OCI-LY3 (cell line): ENCODE measurements around the gene BTF3.
A peak's percentile ranks its signal among the peaks of the same experiment; 100 is the strongest.

ENCODE experiments used
- H2AFZ ChIP-seq: fragments of 200-600, 300-600 bp; shearing (Covaris generic); 2 replicates; pipeline ENCODE4 v1.6.0; 2014; ENCODE audit warnings: antibody characterized with exemption, low read depth, low read length
- H3K27ac ChIP-seq: fragments of 200-600, 300-600 bp; sonication (generic); 2 replicates; pipeline ENCODE4 v1.5.1; 2014; ENCODE audit warnings: mild to moderate bottlenecking, low read length, moderate library complexity, mixed read lengths
- H3K27me3 ChIP-seq: fragments of 200-600, 300-600 bp; sonication (generic); 2 replicates; pipeline ENCODE4 v1.6.1; 2014; ENCODE audit warnings: low read depth, low read length, mixed read lengths
- H3K36me3 ChIP-seq: fragments of 200-600, 300-600 bp; sonication (generic); replicated peaks from 2 replicates; pipeline ENCODE3; 2014; ENCODE audit warnings: low read depth, low read length, mixed read lengths
- H3K4me1 ChIP-seq: fragments of 300-600, 200-600 bp; sonication (generic); 2 replicates; pipeline ENCODE4 v1.6.1; 2014; ENCODE audit warnings: low read length, mixed read lengths
- H3K4me2 ChIP-seq: fragments of 200-600, 300-600 bp; sonication (generic); 2 replicates; pipeline ENCODE4 v1.6.1; 2014; ENCODE audit warnings: low read length, mixed read lengths
- H3K4me3 ChIP-seq: fragments of 300-600, 200-600 bp; sonication (generic); 2 replicates; pipeline ENCODE4 v1.5.1; 2014; ENCODE audit warnings: antibody characterized with exemption, mild to moderate bottlenecking, low read length, moderate library complexity
- H3K79me2 ChIP-seq: fragments of 300-600, 200-600 bp; shearing (Covaris generic); 2 replicates; pipeline ENCODE4 v1.6.1; 2014; ENCODE audit warnings: mild to moderate bottlenecking, low read length, mixed read lengths
- H3K9ac ChIP-seq: fragments of 300-600, 200-600 bp; shearing (Covaris generic); 2 replicates; pipeline ENCODE4 v1.6.0; 2014; ENCODE audit warnings: mild to moderate bottlenecking, low read length, moderate library complexity
- H3K9me3 ChIP-seq: fragments of 200-600, 300-600 bp; shearing (Covaris generic); 2 replicates; pipeline ENCODE4 v1.6.1; 2014; ENCODE audit warnings: low read length, mixed read lengths; ENCODE audit not compliant: insufficient read depth
- H4K20me1 ChIP-seq: fragments of 200-600, 300-600 bp; sonication (generic); 2 replicates; pipeline ENCODE4 v1.6.1; 2016; ENCODE audit warnings: low read length, mixed read lengths; ENCODE audit not compliant: insufficient read depth
- EZH2phosphoT487 ChIP-seq: fragments of 200-600 bp; shearing (Covaris generic); IDR thresholded peaks from 2 replicates; pipeline ENCODE4 v1.6.1; 2018; ENCODE audit warnings: antibody characterized with exemption, mixed run types, low read depth
- TF ChIP-seq, protein P1 (sequence below): fragments of 200-600, 300-600 bp; sonication (generic); IDR thresholded peaks from 2 replicates; pipeline ENCODE4 v1.5.1; 2014; ENCODE audit warnings: antibody characterized with exemption, low read length, low read depth

The BTF3 gene

DNA sequence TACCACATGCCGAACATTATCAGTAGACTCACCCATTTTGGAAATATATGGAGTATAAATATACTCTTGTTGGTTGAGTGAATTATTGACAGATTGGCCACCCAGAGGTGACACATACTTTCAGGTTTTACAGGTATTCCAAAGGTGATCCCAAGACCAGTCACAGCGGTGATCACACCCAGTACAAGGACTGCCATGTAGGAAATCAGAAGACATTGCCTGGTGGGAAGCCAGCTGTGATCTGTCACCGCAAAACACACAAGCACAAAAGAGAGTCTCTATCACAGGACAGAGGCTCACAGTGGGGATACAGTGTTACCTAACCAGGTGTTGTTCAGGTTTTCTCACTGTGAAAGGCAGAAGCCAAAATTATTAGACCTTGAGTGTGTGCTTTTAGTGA is 15.8 kb downstream of the BTF3 start:
- H3K27ac ChIP-seq: no peak overlapping the region
- H2AFZ ChIP-seq: no peak overlapping the region
- H3K4me2 ChIP-seq: no peak overlapping the region
- H3K27me3 ChIP-seq: no peaks in the 10 kb centered on the region
- no peaks in the 10 kb centered on the region for H3K9me3 ChIP-seq
- H3K4me1 ChIP-seq: no peaks in the 10 kb centered on the region
- no peaks in the 10 kb centered on the region for H3K79me2 ChIP-seq
- no peaks in the 10 kb centered on the region for H3K36me3 ChIP-seq
- no peak overlapping the region for H3K4me3 ChIP-seq
- no peak for TF ChIP-seq EZH2phosphoT487
- TF ChIP-seq, protein P1, sequence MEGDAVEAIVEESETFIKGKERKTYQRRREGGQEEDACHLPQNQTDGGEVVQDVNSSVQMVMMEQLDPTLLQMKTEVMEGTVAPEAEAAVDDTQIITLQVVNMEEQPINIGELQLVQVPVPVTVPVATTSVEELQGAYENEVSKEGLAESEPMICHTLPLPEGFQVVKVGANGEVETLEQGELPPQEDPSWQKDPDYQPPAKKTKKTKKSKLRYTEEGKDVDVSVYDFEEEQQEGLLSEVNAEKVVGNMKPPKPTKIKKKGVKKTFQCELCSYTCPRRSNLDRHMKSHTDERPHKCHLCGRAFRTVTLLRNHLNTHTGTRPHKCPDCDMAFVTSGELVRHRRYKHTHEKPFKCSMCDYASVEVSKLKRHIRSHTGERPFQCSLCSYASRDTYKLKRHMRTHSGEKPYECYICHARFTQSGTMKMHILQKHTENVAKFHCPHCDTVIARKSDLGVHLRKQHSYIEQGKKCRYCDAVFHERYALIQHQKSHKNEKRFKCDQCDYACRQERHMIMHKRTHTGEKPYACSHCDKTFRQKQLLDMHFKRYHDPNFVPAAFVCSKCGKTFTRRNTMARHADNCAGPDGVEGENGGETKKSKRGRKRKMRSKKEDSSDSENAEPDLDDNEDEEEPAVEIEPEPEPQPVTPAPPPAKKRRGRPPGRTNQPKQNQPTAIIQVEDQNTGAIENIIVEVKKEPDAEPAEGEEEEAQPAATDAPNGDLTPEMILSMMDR: no peak
- H4K20me1 ChIP-seq: no peaks in the 10 kb centered on the region
- no peak overlapping the region for H3K9ac ChIP-seq

DNA sequence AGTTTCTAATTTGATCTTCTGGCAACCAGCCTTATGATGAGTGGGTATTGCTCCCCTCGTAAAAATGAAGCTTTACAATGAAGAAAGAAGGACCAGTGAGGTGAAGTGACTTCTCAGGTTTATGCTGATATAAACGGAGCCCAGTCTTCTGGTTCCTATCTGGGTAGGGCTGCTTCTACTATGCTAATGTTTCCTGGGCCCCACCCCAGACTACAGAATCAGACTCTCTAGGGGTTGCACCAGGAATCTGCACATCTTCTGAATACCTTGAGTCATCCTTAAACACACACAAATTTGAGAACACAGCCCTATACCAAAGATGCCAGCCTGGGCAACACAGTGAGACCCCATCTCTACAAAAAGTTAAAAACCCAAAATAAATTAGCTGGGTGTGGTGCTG is 16.2 kb downstream of the BTF3 start:
- no peaks in the 10 kb centered on the region for H3K27me3 ChIP-seq
- H4K20me1 ChIP-seq: no peaks in the 10 kb centered on the region
- no peaks in the 10 kb centered on the region for H3K36me3 ChIP-seq
- H3K4me3 ChIP-seq: no peak overlapping the region
- H3K9me3 ChIP-seq: no peaks in the 10 kb centered on the region
- H3K9ac ChIP-seq: no peak overlapping the region
- peaks cover 3% of the 10 kb centered on the region; the same call in 1 of the 2 replicates for H3K4me1 ChIP-seq
- H3K79me2 ChIP-seq: no peaks in the 10 kb centered on the region
- no peak overlapping the region for H2AFZ ChIP-seq
- TF ChIP-seq, protein P1: no peak
- TF ChIP-seq EZH2phosphoT487: no peak
- H3K27ac ChIP-seq: no peak overlapping the region
- H3K4me2 ChIP-seq: no peak overlapping the region

DNA sequence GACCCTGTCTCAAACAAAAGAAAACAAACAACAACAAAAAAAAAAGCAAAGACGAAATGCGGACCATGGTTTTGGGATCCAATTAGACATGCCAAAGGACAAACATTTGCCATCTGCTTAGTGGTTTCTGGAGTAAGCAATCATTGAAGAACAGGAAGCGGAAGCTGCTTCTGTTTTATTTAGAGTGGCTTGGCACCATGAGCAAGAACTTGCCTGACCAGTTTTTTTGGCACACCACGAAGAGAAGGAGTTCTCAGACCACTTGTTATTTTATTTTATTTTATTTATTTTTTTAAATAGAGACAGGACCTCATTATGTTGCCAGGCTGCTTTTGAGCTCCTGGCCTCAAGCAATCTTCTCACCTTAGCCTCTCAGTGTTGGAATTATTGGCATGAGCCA is 17.0 kb downstream of the BTF3 start:
- no peak overlapping the region for H3K27ac ChIP-seq
- H3K27me3 ChIP-seq: no peaks in the 10 kb centered on the region
- TF ChIP-seq, protein P1: no peak
- no peak for TF ChIP-seq EZH2phosphoT487
- H3K79me2 ChIP-seq: no peaks in the 10 kb centered on the region
- H2AFZ ChIP-seq: no peak overlapping the region
- no peak overlapping the region for H3K9ac ChIP-seq
- H3K9me3 ChIP-seq: no peaks in the 10 kb centered on the region
- no peaks in the 10 kb centered on the region for H3K36me3 ChIP-seq
- peaks cover 6% of the 10 kb centered on the region; the same call in 1 of the 2 replicates for H3K4me1 ChIP-seq
- no peaks in the 10 kb centered on the region for H4K20me1 ChIP-seq
- H3K4me2 ChIP-seq: no peak overlapping the region
- no peak overlapping the region for H3K4me3 ChIP-seq

DNA sequence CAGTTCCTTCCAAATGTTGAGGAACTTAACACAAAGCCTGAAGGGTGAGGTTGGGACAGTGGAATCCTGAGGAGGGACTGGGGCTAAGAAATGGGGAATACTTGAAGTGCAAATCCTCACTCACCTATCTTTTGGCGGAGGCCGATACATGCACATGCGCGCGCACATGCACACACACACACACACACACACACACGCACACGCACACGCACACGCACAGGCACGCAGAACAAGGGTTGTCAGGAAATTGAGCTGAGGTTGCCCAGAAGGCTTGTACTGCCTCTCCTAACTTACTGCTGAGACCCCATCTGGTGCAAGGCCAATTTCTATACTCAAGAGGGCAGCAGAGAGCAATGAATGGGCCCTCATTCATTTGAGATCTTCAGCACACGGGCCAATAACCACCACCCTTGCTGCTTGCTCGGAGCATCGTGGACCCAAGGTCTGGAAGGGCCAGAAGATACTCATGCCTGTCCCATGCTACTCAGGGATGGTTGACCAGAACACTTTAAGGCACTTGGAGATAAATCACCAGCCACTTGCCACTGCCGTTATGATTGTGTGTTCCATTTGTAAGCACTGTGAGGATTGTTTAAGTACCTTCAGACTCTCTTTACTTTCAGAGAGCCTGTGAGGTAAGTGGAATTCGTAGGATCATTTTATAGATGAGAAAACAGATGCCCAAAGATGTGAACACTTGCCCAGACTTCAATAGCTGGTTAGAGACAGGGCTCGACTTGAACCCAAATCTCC is 21.5 kb downstream of the BTF3 start:
- no peaks in the 10 kb centered on the region for H3K79me2 ChIP-seq
- H3K36me3 ChIP-seq: no peaks in the 10 kb centered on the region
- H4K20me1 ChIP-seq: no peaks in the 10 kb centered on the region
- peaks cover 15% of the 10 kb centered on the region for H3K4me1 ChIP-seq
- TF ChIP-seq, protein P1: peak; percentile 73
- TF ChIP-seq EZH2phosphoT487: no peak
- no peak overlapping the region for H3K27ac ChIP-seq
- H3K9me3 ChIP-seq: no peaks in the 10 kb centered on the region
- H3K4me2 ChIP-seq: peak overlapping the region; percentile 60
- H2AFZ ChIP-seq: peak overlapping the region; percentile 83
- H3K27me3 ChIP-seq: no peaks in the 10 kb centered on the region
- peak overlapping the region; percentile 66 for H3K4me3 ChIP-seq
- peak overlapping the region; percentile 21; the same call in 1 of the 2 replicates for H3K9ac ChIP-seq
